GM12878 (cell line): ENCODE data around the gene C16orf96. TPM values are rescaled to one million over a fixed set of nuclear protein-coding genes. Genes with fewer than 3 reads are reported as not detected.

Source experiments
- ATAC-seq: fragments of 200-7000 bp; cut with Tn5 transposase; 3 replicates; pipeline ENCODE4 v1.9.1; 2020; ENCODE audit warnings: mild to moderate bottlenecking, moderate library complexity
- BruUV-seq: library from RNA; stranded (reverse); fragments of 400-500 nt; replicated peaks from 2 replicates; lab custom pipeline; 2021; lab: Mats Ljungman, UMichigan
- CTCF ChIA-PET: fragments of 300-600 bp; sonication (Branson Sonifier 250); formaldehyde crosslinking; extraction: SDS; loops from one replicate; lab custom pipeline; 2021; ENCODE audit warnings: inconsistent platforms; lab: Yijun Ruan, JAX
- POLR2A ChIA-PET: fragments of 350-600 bp; formaldehyde crosslinking; extraction: SDS; loops from one replicate; lab custom pipeline; 2021; ENCODE audit warnings: inconsistent platforms; lab: Charles Lee
- RAD21 ChIA-PET: fragments of 300-600 bp; sonication (Branson Sonifier 250); formaldehyde crosslinking; loops from one replicate; lab custom pipeline; 2023; ENCODE audit warnings: antibody characterized with exemption; ENCODE audit not compliant: unreplicated experiment; lab: Charles Lee
- SMC1A ChIA-PET: fragments of 300-600 bp; sonication (Branson Sonifier 250); formaldehyde crosslinking; loops from one replicate; lab custom pipeline; 2023; ENCODE audit not compliant: unreplicated experiment, uncharacterized antibody; lab: Charles Lee
- DNase-seq: peaks from one replicate; pipeline ENCODE4 v3.0.0-alpha.2; 2011; ENCODE audit warnings: low read depth, low spot score
- FAIRE-seq: peaks from 3 replicates; lab custom pipeline; 2011; peaks lifted over from hg19 to GRCh38; lab: Jason Lieb, UNC
- H2AFZ ChIP-seq: 2 replicates; pipeline ENCODE4 v1.6.0; 2011; ENCODE audit warnings: low read depth, low read length, control low read depth; ENCODE audit not compliant: control insufficient read depth
- H3K27ac ChIP-seq: 2 replicates; pipeline ENCODE4 v1.5.1; 2011; ENCODE audit warnings: control low read depth; ENCODE audit not compliant: control insufficient read depth, insufficient read depth
- H3K27me3 ChIP-seq, 2 experiments: replicated peaks in 1 of 2; 2 replicates each; pipeline versions ENCODE4 v1.6.0 to v1.6.1; 2011; ENCODE audit warnings: low read length in 1 of 2; ENCODE audit not compliant: control insufficient read depth in 2 of 2, insufficient read depth in 2 of 2
- H3K36me3 ChIP-seq, 2 experiments: 2 replicates each; pipeline ENCODE4 v1.5.1; 2011; ENCODE audit warnings: low read length in 1 of 2; ENCODE audit not compliant: control insufficient read depth in 2 of 2, insufficient read depth in 2 of 2
- H3K4me1 ChIP-seq: 2 replicates; pipeline ENCODE4 v1.6.1; 2011; ENCODE audit warnings: mild to moderate bottlenecking, low read length, moderate library complexity, mixed read lengths; ENCODE audit not compliant: control insufficient read depth, insufficient read depth
- H3K4me2 ChIP-seq: 2 replicates; pipeline ENCODE4 v1.6.0; 2011; ENCODE audit warnings: control low read depth; ENCODE audit not compliant: control insufficient read depth, insufficient read depth
- H3K4me3 ChIP-seq: fragments of 200-600 bp; sonication (generic); 2 replicates; pipeline ENCODE4 v1.5.1; 2016
- H3K79me2 ChIP-seq: 2 replicates; pipeline ENCODE4 v1.6.0; 2011; ENCODE audit warnings: low read length; ENCODE audit not compliant: control insufficient read depth, insufficient read depth
- H3K9ac ChIP-seq: 2 replicates; pipeline ENCODE4 v1.8.0; 2011; ENCODE audit warnings: low read length, control low read depth, mixed read lengths; ENCODE audit not compliant: control insufficient read depth, insufficient read depth
- H3K9me3 ChIP-seq: replicated peaks from 3 replicates; pipeline ENCODE4 v1.5.1; 2011; ENCODE audit warnings: mild to moderate bottlenecking, low read length; ENCODE audit not compliant: control insufficient read depth, insufficient read depth
- H4K20me1 ChIP-seq: 2 replicates; pipeline ENCODE4 v1.6.0; 2011; ENCODE audit not compliant: control insufficient read depth, insufficient read depth
- ASH2L ChIP-seq: fragments of 300-600, 200-600 bp; sonication (generic); IDR thresholded peaks from 2 replicates; pipeline ENCODE4 v1.6.1; 2017; ENCODE audit warnings: low read depth, mild to moderate bottlenecking, borderline replicate concordance
- CREM ChIP-seq: IDR thresholded peaks from 2 replicates; pipeline ENCODE4 v1.6.1; 2014; ENCODE audit warnings: antibody characterized with exemption, low read depth
- NBN ChIP-seq: fragments of 450-650 bp; IDR thresholded peaks from 2 replicates; pipeline ENCODE4 v1.6.1; 2016
- RELA ChIP-seq: fragments of 450-650 bp; IDR thresholded peaks from 2 replicates; pipeline ENCODE4 v1.8.0; 2014; ENCODE audit warnings: borderline replicate concordance; ENCODE audit not compliant: partially characterized antibody
- TBL1XR1 ChIP-seq: IDR thresholded peaks from 2 replicates; pipeline ENCODE4 v1.6.1; 2012; ENCODE audit warnings: low read depth, low read length, improper control_type of control experiment
- WGBS: methylation state at CpG from one replicate; pipeline ENCODE4 v1.1.6; 2016; ENCODE audit warnings: low lambda C conversion rate; ENCODE audit not compliant: insufficient replicate concordance, insufficient coverage; ENCODE audit errors: missing lambda C conversion rate; 5-methylcytosine and 5-hydroxymethylcytosine counted together
- in situ Hi-C: fragments of 300-500 bp; cut with MboI; formaldehyde crosslinking; loops from 9 replicates; pipeline ENCODE4 v1.14.3; 2018; ENCODE audit warnings: mixed read lengths
- intact Hi-C: fragments of 100-400 bp; cut with micrococcal nuclease; formaldehyde crosslinking; loops from one replicate; pipeline ENCODE4 v1.14.2; 2022; ENCODE audit not compliant: unreplicated experiment
- polyA plus RNA-seq, 11 experiments: library from polyadenylated mRNA; depleted of rRNA in 4 of 11; unstranded in 6 of 11; stranded (reverse) in 5 of 11; fragments of >200 nt; fragmentation: Nextera tagmentation in 4 of 11; fragmentation: Illumina TruSeq in 1 of 11; extraction: Ambion mirVana in 4 of 11; extraction: Trizol in 1 of 11; gene quantifications; 1 replicate in 1 of 11; 2 replicates in 10 of 11; pipeline versions ENCODE4 v1.2.1 to v1.2.3, GENCODE V29; 2011 to 2016; ENCODE audit warnings: inconsistent platforms in 2 of 11, missing spikeins in 2 of 11, low read depth in 1 of 11
- total RNA-seq, 4 experiments: library from RNA; depleted of rRNA in 3 of 4; stranded (reverse); fragments of >200 nt in 3 of 4; fragmentation: Illumina TruSeq in 1 of 4; extraction: Trizol in 1 of 4; gene quantifications; 2 replicates each; pipeline versions ENCODE4 v1.2.1 to v1.2.3, GENCODE V29; 2013 to 2021
- TF ChIP-seq, protein P1 (sequence below): fragments of 450-650 bp; IDR thresholded peaks from 2 replicates; pipeline ENCODE4 v1.6.1; 2016; ENCODE audit warnings: mild to moderate bottlenecking
- TF ChIP-seq, protein P2 (sequence below): IDR thresholded peaks from 2 replicates; pipeline ENCODE4 v1.6.1; 2011; ENCODE audit warnings: low read depth, mild to moderate bottlenecking, low read length, moderate library complexity, borderline replicate concordance; ENCODE audit errors: extremely low read depth
- TF ChIP-seq, protein P3 (sequence below): IDR thresholded peaks from 2 replicates; pipeline ENCODE4 v1.6.1; 2012; ENCODE audit warnings: low read depth, low read length, improper control_type of control experiment
- TF ChIP-seq, protein P4 (sequence below): IDR thresholded peaks from 2 replicates; pipeline ENCODE4 v1.6.1; 2011; ENCODE audit warnings: borderline replicate concordance, low read depth, mild to moderate bottlenecking, moderate library complexity, low read length; ENCODE audit not compliant: insufficient read depth, poor library complexity, severe bottlenecking

Gene C16orf96
- total and polyA plus RNA-seq, 10 of the 15 experiments (the other 5 are each of a cell fraction or from before 2014, with no cell fraction given), result 0.01 to 0.08 (median 0.01) TPM; not detected in 7

DNA sequence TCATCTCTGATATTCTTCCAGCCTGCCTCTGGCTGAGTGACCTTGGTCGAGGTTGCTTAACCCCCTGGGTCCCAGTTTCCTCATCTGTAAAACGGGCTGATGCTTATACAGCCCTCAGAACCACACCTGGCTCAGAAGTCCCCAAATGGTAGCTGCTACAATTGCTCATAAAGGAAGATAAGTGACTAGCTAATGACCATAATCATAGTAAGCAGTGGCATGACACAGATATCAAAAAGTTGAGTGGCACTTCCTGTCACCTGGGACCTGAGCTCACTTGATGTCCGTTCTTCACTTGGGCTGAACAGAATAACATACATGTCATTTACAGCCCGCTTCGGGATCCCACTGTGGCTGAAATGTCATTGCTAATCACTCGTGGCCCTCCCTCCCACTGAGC is 70.3 kb downstream of the C16orf96 start:
- 23% methylated on average over 6 of the region's 6 CpGs for WGBS
- in situ Hi-C loops (no loop called here), intact Hi-C loops (no loop called here)
- Histone ChIP-seq H3K4me1 (peaks cover 16% of the 10 kb centered on the region), H3K36me3 (0 out of 4 replicates have a peak, but pooled peaks cover 0 to 2% of the 10 kb centered on the region in 2 experiments), H3K9me3 (peaks cover 2% of the 10 kb centered on the region; the same call in 1 of the 3 replicates), H3K4me3 (peak overlapping the region; percentile 86), H3K79me2 (peaks cover 51% of the 10 kb centered on the region), H3K27ac (peak overlapping the region; percentile 97), H3K4me2 (peak overlapping the region; percentile 93), H3K27me3 (no peaks in the 10 kb centered on the region), H4K20me1 (no peaks in the 10 kb centered on the region), H2AFZ (no peak overlapping the region), H3K9ac (peak overlapping the region; percentile 86)
- FAIRE-seq (no peak), DNase-seq (no peak), ATAC-seq (no peak)
- ChIA-PET SMC1A (interaction anchor here (1.3 to 4.1 kb wide), 2 partner anchors 10 to 120 kb away, joined by 4 to 15 read pairs; no protein-coding TSS in a partner anchor), CTCF (interaction anchor here (1.4 kb wide), 1 partner anchor 10 kb away, joined by 10 read pairs; no protein-coding TSS in a partner anchor), POLR2A (interaction anchor here (0.9 to 2.7 kb wide), 3 partner anchors 10 to 121 kb away, joined by 3 to 11 read pairs (median 5); no protein-coding TSS in a partner anchor), RAD21 (interaction anchor here (1.0 to 3.4 kb wide), 2 partner anchors 10 to 329 kb away, joined by 3 to 24 read pairs; no protein-coding TSS in a partner anchor)
- no TSS peak for BruUV-seq
- TF ChIP-seq, protein P1, sequence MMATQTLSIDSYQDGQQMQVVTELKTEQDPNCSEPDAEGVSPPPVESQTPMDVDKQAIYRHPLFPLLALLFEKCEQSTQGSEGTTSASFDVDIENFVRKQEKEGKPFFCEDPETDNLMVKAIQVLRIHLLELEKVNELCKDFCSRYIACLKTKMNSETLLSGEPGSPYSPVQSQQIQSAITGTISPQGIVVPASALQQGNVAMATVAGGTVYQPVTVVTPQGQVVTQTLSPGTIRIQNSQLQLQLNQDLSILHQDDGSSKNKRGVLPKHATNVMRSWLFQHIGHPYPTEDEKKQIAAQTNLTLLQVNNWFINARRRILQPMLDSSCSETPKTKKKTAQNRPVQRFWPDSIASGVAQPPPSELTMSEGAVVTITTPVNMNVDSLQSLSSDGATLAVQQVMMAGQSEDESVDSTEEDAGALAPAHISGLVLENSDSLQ, result peak; percentile 53; the same call in 1 of the 2 replicates
- no peak for TF ChIP-seq RELA
- TF ChIP-seq, protein P2, sequence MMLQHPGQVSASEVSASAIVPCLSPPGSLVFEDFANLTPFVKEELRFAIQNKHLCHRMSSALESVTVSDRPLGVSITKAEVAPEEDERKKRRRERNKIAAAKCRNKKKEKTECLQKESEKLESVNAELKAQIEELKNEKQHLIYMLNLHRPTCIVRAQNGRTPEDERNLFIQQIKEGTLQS, result no peak
- no peak for TF ChIP-seq CREM
- TF ChIP-seq, protein P3, sequence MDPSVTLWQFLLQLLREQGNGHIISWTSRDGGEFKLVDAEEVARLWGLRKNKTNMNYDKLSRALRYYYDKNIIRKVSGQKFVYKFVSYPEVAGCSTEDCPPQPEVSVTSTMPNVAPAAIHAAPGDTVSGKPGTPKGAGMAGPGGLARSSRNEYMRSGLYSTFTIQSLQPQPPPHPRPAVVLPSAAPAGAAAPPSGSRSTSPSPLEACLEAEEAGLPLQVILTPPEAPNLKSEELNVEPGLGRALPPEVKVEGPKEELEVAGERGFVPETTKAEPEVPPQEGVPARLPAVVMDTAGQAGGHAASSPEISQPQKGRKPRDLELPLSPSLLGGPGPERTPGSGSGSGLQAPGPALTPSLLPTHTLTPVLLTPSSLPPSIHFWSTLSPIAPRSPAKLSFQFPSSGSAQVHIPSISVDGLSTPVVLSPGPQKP, result no peak
- TF ChIP-seq NBN, result no peak
- no peak for TF ChIP-seq TBL1XR1
- no peak for TF ChIP-seq ASH2L
- TF ChIP-seq, protein P4, sequence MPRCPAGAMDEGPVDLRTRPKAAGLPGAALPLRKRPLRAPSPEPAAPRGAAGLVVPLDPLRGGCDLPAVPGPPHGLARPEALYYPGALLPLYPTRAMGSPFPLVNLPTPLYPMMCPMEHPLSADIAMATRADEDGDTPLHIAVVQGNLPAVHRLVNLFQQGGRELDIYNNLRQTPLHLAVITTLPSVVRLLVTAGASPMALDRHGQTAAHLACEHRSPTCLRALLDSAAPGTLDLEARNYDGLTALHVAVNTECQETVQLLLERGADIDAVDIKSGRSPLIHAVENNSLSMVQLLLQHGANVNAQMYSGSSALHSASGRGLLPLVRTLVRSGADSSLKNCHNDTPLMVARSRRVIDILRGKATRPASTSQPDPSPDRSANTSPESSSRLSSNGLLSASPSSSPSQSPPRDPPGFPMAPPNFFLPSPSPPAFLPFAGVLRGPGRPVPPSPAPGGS, result peak; percentile 52
